HL-60/S4 treated with retinoic acid at 250 ng/mL for 4 days and 3 days (cell line): ENCODE data around the gene NBEA.

Experiments
- in situ Hi-C: fragments of 300-500 bp; cut with MboI; formaldehyde crosslinking; loops from 2 replicates; pipeline ENCODE4 v1.7.0; 2022; ENCODE audit warnings: low sequenced_read_pairs

The NBEA gene

GRCh38 chr13:35496761-35497386 is 554.8 kb downstream of the NBEA start:
- in situ Hi-C loops, result no loop called here

GRCh38 chr13:35498231-35498630 is 556.2 kb downstream of the NBEA start:
- in situ Hi-C loops, result no loop called here

- in situ Hi-C loops, result no loop called here
These were observed 557.2 kb downstream of the NBEA start for GRCh38 chr13:35499196-35499662.

- in situ Hi-C loops, result no loop called here
These were observed 557.6 kb downstream of the NBEA start for GRCh38 chr13:35499676-35500075.

- in situ Hi-C loops, result no loop called here
These were observed 558.1 kb downstream of the NBEA start for GRCh38 chr13:35500144-35500543.

GRCh38 chr13:35501661-35502235 is 559.7 kb downstream of the NBEA start:
- in situ Hi-C loops, result no loop called here

- in situ Hi-C loops, result no loop called here
These were observed 560.4 kb downstream of the NBEA start for GRCh38 chr13:35502456-35502855.

- in situ Hi-C loops, result no loop called here
These were observed 570.3 kb downstream of the NBEA start for GRCh38 chr13:35512271-35512920.

- in situ Hi-C loops, result no loop called here
These were observed 572.0 kb downstream of the NBEA start for GRCh38 chr13:35514061-35514477.

- in situ Hi-C loops, result no loop called here
These were observed 572.9 kb downstream of the NBEA start for GRCh38 chr13:35514801-35515502.

GRCh38 chr13:35518337-35518946 is 576.4 kb downstream of the NBEA start:
- in situ Hi-C loops, result no loop called here

GRCh38 chr13:35524171-35524570 is 582.1 kb downstream of the NBEA start:
- in situ Hi-C loops, result no loop called here

GRCh38 chr13:35526577-35526976 is 584.5 kb downstream of the NBEA start:
- in situ Hi-C loops, result no loop called here

- in situ Hi-C loops, result no loop called here
These were observed 585.4 kb downstream of the NBEA start for GRCh38 chr13:35527451-35527850.

- in situ Hi-C loops, result no loop called here
These were observed 588.1 kb downstream of the NBEA start for GRCh38 chr13:35530147-35530546.

- in situ Hi-C loops, result no loop called here
These were observed 588.5 kb downstream of the NBEA start for GRCh38 chr13:35530581-35530980.

- in situ Hi-C loops, result no loop called here
These were observed 589.5 kb downstream of the NBEA start for GRCh38 chr13:35531526-35531925.

- in situ Hi-C loops, result no loop called here
These were observed 592.3 kb downstream of the NBEA start for GRCh38 chr13:35534343-35534742.

GRCh38 chr13:35548790-35549189 is 606.7 kb downstream of the NBEA start:
- in situ Hi-C loops, result no loop called here

GRCh38 chr13:35549481-35549880 is 607.4 kb downstream of the NBEA start:
- in situ Hi-C loops, result no loop called here

GRCh38 chr13:35552172-35552844 is 610.2 kb downstream of the NBEA start:
- in situ Hi-C loops, result no loop called here
